H1 (cell line): Measurements from ENCODE around the gene ITGB8. TPM values are rescaled to one million over a fixed set of nuclear protein-coding genes. Genes with fewer than 3 reads are reported as not detected.

Source experiments
- CTCF ChIA-PET: fragments of 300-600 bp; sonication (Branson Sonifier 250); formaldehyde crosslinking; loops from one replicate; lab custom pipeline; 2021; ENCODE audit not compliant: partially characterized antibody; lab: Charles Lee
- POLR2A ChIA-PET: fragments of 300-600 bp; sonication (Branson Sonifier 250); formaldehyde crosslinking; loops from one replicate; lab custom pipeline; 2021; ENCODE audit warnings: inconsistent platforms; ENCODE audit not compliant: partially characterized antibody; lab: Charles Lee
- DNase-seq, 2 experiments: peaks; one replicate each; pipeline versions ENCODE4 v3.0.0 to v3.0.0-alpha.2; 2010 to 2022; ENCODE audit warnings: low spot score in 2 of 2, low read depth in 1 of 2, mixed read lengths in 1 of 2
- FAIRE-seq: peaks from 2 replicates; lab custom pipeline; 2011; peaks lifted over from hg19 to GRCh38; lab: Jason Lieb, UNC
- H2AFZ ChIP-seq: 2 replicates; pipeline ENCODE4 v1.8.1; 2012; ENCODE audit warnings: low read length, inconsistent platforms
- H2AK5ac ChIP-seq: 2 replicates; pipeline ENCODE4 v1.6.1; 2013; ENCODE audit warnings: low read depth, low read length
- H2BK120ac ChIP-seq: replicated peaks from 2 replicates; pipeline ENCODE3; 2013; ENCODE audit warnings: low read depth, low read length, inconsistent platforms
- H2BK12ac ChIP-seq: 2 replicates; pipeline ENCODE4 v1.6.1; 2013; ENCODE audit warnings: low read depth, low read length
- H2BK15ac ChIP-seq: 2 replicates; pipeline ENCODE4 v1.6.1; 2013; ENCODE audit warnings: low read length
- H2BK20ac ChIP-seq: 2 replicates; pipeline ENCODE4 v1.6.1; 2013; ENCODE audit warnings: low read length
- H2BK5ac ChIP-seq: 2 replicates; pipeline ENCODE4 v1.6.1; 2013; ENCODE audit warnings: low read depth, low read length
- H3K14ac ChIP-seq: 2 replicates; pipeline ENCODE4 v1.6.1; 2013; ENCODE audit warnings: inconsistent platforms; ENCODE audit not compliant: insufficient read length
- H3K18ac ChIP-seq: 2 replicates; pipeline ENCODE4 v1.6.1; 2013; ENCODE audit warnings: low read length; ENCODE audit errors: extremely low read depth
- H3K23ac ChIP-seq: 2 replicates; pipeline ENCODE4 v1.6.1; 2013; ENCODE audit warnings: inconsistent platforms; ENCODE audit not compliant: insufficient read length
- H3K23me2 ChIP-seq: 2 replicates; pipeline ENCODE4 v1.6.1; 2013; ENCODE audit warnings: low read depth, low read length
- H3K27ac ChIP-seq: 2 replicates; pipeline ENCODE4 v1.6.1; 2011; ENCODE audit warnings: low read depth, low read length, inconsistent platforms
- H3K27me3 ChIP-seq, 4 experiments: replicated peaks in 1 of 4; 1 replicate in 1 of 4; 2 replicates in 3 of 4; pipeline versions ENCODE4 v1.6.1 to v1.8.1; 2011 to 2013; ENCODE audit warnings: low read length in 3 of 4, mild to moderate bottlenecking in 3 of 4, inconsistent platforms in 2 of 4, mixed read lengths in 2 of 4, moderate library complexity in 1 of 4; ENCODE audit not compliant: control insufficient read depth in 3 of 4, insufficient read depth in 3 of 4; ENCODE audit errors: extremely low read depth in 1 of 4
- H3K36me3 ChIP-seq, 4 experiments: 2 replicates each; pipeline versions ENCODE4 v1.6.1 to v1.8.1; 2011 to 2013; ENCODE audit warnings: mild to moderate bottlenecking in 4 of 4, low read length in 3 of 4, moderate library complexity in 2 of 4, control low read depth in 1 of 4, inconsistent platforms in 1 of 4; ENCODE audit not compliant: insufficient read depth in 4 of 4, control insufficient read depth in 2 of 4
- H3K4ac ChIP-seq: replicated peaks from 2 replicates; pipeline ENCODE3; 2013; ENCODE audit warnings: low read length, low read depth, mixed read lengths, inconsistent platforms; ENCODE audit not compliant: insufficient read length
- H3K4me1 ChIP-seq, 4 experiments: replicated peaks in 1 of 4; 1 replicate in 1 of 4; 2 replicates in 3 of 4; pipeline versions ENCODE4 v1.6.1 to v1.8.1; 2011 to 2013; ENCODE audit warnings: low read length in 3 of 4, inconsistent platforms in 2 of 4, mixed read lengths in 1 of 4; ENCODE audit not compliant: insufficient read depth in 4 of 4, control insufficient read depth in 3 of 4
- H3K4me2 ChIP-seq, 2 experiments: 2 replicates each; pipeline versions ENCODE4 v1.6.1 to v1.8.1; 2011 to 2013; ENCODE audit warnings: low read depth in 2 of 2, low read length in 2 of 2, control low read depth in 1 of 2, inconsistent platforms in 1 of 2, mild to moderate bottlenecking in 1 of 2; ENCODE audit not compliant: insufficient read depth in 1 of 2
- H3K4me3 ChIP-seq, 4 experiments: fragments of 200-600, 300-600 bp in 1 of 4; sonication (generic), shearing (Covaris generic), sonication (Bioruptor Twin) in 1 of 4; 2 replicates each; pipeline versions ENCODE4 v1.5.1 to v1.8.1; 2011 to 2016; ENCODE audit warnings: low read length in 4 of 4, low read depth in 3 of 4, control low read depth in 2 of 4, inconsistent platforms in 2 of 4, mild to moderate bottlenecking in 2 of 4, mixed read lengths in 1 of 4, moderate library complexity in 1 of 4; ENCODE audit not compliant: insufficient read depth in 2 of 4; ENCODE audit errors: extremely low read depth in 1 of 4
- H3K56ac ChIP-seq: replicated peaks from 2 replicates; pipeline ENCODE3; 2013; ENCODE audit warnings: low read depth, mild to moderate bottlenecking, mixed read lengths, low read length, inconsistent platforms; ENCODE audit not compliant: insufficient read length
- H3K79me1 ChIP-seq: 2 replicates; pipeline ENCODE4 v1.6.1; 2013; ENCODE audit warnings: low read depth, low read length, control low read depth
- H3K79me2 ChIP-seq, 2 experiments: 2 replicates each; pipeline versions ENCODE4 v1.6.1 to v1.8.1; 2012 to 2013; ENCODE audit warnings: low read length in 2 of 2, mild to moderate bottlenecking in 2 of 2, inconsistent platforms in 1 of 2; ENCODE audit not compliant: insufficient read depth in 2 of 2, control insufficient read depth in 1 of 2
- H3K9ac ChIP-seq, 4 experiments: replicated peaks in 1 of 4; 1 replicate in 1 of 4; 2 replicates in 3 of 4; pipeline versions ENCODE4 v1.6.1 to v1.8.1; 2011 to 2013; ENCODE audit warnings: low read depth in 3 of 4, low read length in 3 of 4, control low read depth in 2 of 4, mild to moderate bottlenecking in 2 of 4, moderate library complexity in 2 of 4, inconsistent platforms in 1 of 4; ENCODE audit errors: extremely low read depth in 1 of 4
- H3K9me3 ChIP-seq, 2 experiments: 2 replicates each; pipeline versions ENCODE4 v1.6.1 to v1.8.1; 2012 to 2013; ENCODE audit warnings: mild to moderate bottlenecking in 2 of 2, moderate library complexity in 2 of 2, control low read depth in 1 of 2, inconsistent platforms in 1 of 2, low read depth in 1 of 2, low read length in 1 of 2, mixed read lengths in 1 of 2; ENCODE audit not compliant: insufficient read depth in 2 of 2
- H4K20me1 ChIP-seq, 2 experiments: replicated peaks in 1 of 2; 2 replicates each; pipeline versions ENCODE3 to v1.8.1; 2011 to 2013; ENCODE audit warnings: inconsistent platforms in 2 of 2, low read length in 2 of 2, mild to moderate bottlenecking in 1 of 2; ENCODE audit not compliant: insufficient read depth in 2 of 2, control insufficient read depth in 1 of 2
- H4K5ac ChIP-seq: 2 replicates; pipeline ENCODE4 v1.6.1; 2013; ENCODE audit warnings: low read length, low read depth, mixed read lengths, inconsistent platforms; ENCODE audit not compliant: insufficient read length
- H4K8ac ChIP-seq: 2 replicates; pipeline ENCODE4 v1.8.0; 2013; ENCODE audit warnings: mild to moderate bottlenecking, moderate library complexity, low read length, inconsistent platforms; ENCODE audit not compliant: insufficient read depth; ENCODE audit errors: extremely low read depth
- H4K91ac ChIP-seq: replicated peaks from 2 replicates; pipeline ENCODE3; 2013; ENCODE audit warnings: low read length, mixed read lengths, inconsistent platforms; ENCODE audit not compliant: insufficient read length
- BACH1 ChIP-seq: IDR thresholded peaks from 2 replicates; pipeline ENCODE4 v1.6.1; 2012; ENCODE audit warnings: low read length, improper control_type of control experiment
- CBX8 ChIP-seq: fragments of 300-800, 300-1000 bp; sonication (generic); IDR thresholded peaks from 2 replicates; pipeline ENCODE4 v1.7.1; 2016; ENCODE audit warnings: low read depth, low read length, borderline replicate concordance
- CEBPB ChIP-seq: IDR thresholded peaks from 2 replicates; pipeline ENCODE4 v1.6.1; 2012; ENCODE audit warnings: low read depth, low read length
- FOSL1 ChIP-seq: IDR thresholded peaks from 2 replicates; pipeline ENCODE4 v1.6.1; 2011; ENCODE audit warnings: mild to moderate bottlenecking, low read depth, low read length, moderate library complexity; ENCODE audit not compliant: insufficient read depth
- RFX5 ChIP-seq: IDR thresholded peaks from 2 replicates; pipeline ENCODE4 v1.6.1; 2011; ENCODE audit warnings: low read depth, low read length, improper control_type of control experiment, borderline replicate concordance
- SIN3A ChIP-seq, 2 experiments: IDR thresholded peaks in 1 of 2; conservative IDR thresholded peaks in 1 of 2; 2 replicates each; pipeline ENCODE4 v1.6.1; 2011 to 2012; ENCODE audit warnings: low read length in 2 of 2, improper control_type of control experiment in 1 of 2, low read depth in 1 of 2, mild to moderate bottlenecking in 1 of 2
- TAF1 ChIP-seq: IDR thresholded peaks from 2 replicates; pipeline ENCODE4 v1.6.1; 2011; ENCODE audit warnings: mild to moderate bottlenecking, low read depth, low read length
- WGBS, 2 experiments: shearing (Covaris generic) in 1 of 2; methylation state at CpG; one replicate each; pipeline versions ENCODE4 v1.1.6 to v1.1.7; 2013 to 2015; ENCODE audit warnings: low lambda C conversion rate in 2 of 2, mixed read lengths in 2 of 2, inconsistent platforms in 1 of 2, low coverage in 1 of 2, missing lambda C conversion rate in 1 of 2; ENCODE audit not compliant: insufficient replicate concordance in 2 of 2, insufficient coverage in 1 of 2, insufficient read length in 1 of 2; ENCODE audit errors: extremely low coverage in 1 of 2, missing lambda C conversion rate in 1 of 2; 5-methylcytosine and 5-hydroxymethylcytosine counted together
- polyA plus RNA-seq, 7 experiments: library from polyadenylated mRNA; depleted of rRNA in 3 of 7; stranded (reverse) in 5 of 7; unstranded in 2 of 7; fragments of >200 nt in 5 of 7; fragments of 200-250 nt in 2 of 7; gene quantifications; 1 replicate in 5 of 7; 2 replicates in 1 of 7; 4 replicates in 1 of 7; pipeline versions ENCODE4 v1.2.1 to v1.2.3, GENCODE V29; 2011 to 2013; ENCODE audit warnings: missing spikeins in 2 of 7, mixed read lengths in 2 of 7
- total RNA-seq: library from RNA; stranded (reverse); fragmentation: NEBNext Ultra II Directional; extraction: Animal tissue kit (Norgen Biotek cat#: 25700); gene quantifications from 2 replicates; pipeline ENCODE4 v1.2.1, GENCODE V29; 2021
- TF ChIP-seq, protein P1 (sequence below): IDR thresholded peaks from 2 replicates; pipeline ENCODE4 v1.6.1; 2011; ENCODE audit warnings: low read length, improper control_type of control experiment

Gene ITGB8
- total and polyA plus RNA-seq, 2 of the 8 experiments (the other 6 are each of a cell fraction or from before 2014, with no cell fraction given) = 1.2 to 3.6 TPM

DNA sequence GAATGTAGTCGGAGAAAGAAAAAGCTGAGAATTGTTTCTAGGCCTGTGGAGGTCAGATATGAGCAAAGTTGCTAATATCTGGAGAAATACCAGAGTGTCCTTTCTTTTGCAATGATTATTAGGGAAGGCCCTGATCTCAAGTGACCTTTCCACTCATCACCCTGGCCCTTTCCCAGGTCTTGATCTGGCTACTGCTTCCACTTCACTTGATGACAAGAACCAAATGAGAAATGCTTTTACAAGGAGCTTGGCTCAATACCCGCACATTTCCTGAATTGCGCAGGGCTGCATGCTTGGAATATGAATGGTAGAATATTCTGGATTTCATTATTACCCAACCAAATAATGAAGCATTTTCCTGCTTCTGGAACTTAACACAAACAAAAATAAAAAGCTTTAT, 104.6 kb downstream of the ITGB8 start:
- Histone ChIP-seq H3K4ac (no peak overlapping the region), H3K27ac (no peak overlapping the region), H2AFZ (no peak overlapping the region), H3K79me1 (no peaks in the 10 kb centered on the region), H3K18ac (no peak overlapping the region), H2BK120ac (no peak overlapping the region), H4K91ac (no peak overlapping the region), H3K4me3 (no peak overlapping the region), H3K9ac (no peak overlapping the region), H2AK5ac (no peak overlapping the region), H4K5ac (no peak overlapping the region), H3K4me1 (no peaks in the 10 kb centered on the region), H4K8ac (no peak overlapping the region), H3K14ac (no peak overlapping the region), H3K79me2 (no peaks in the 10 kb centered on the region), H2BK5ac (no peak overlapping the region), H4K20me1 (no peaks in the 10 kb centered on the region), H3K4me2 (no peak overlapping the region), H2BK15ac (no peak overlapping the region), H3K27me3 (no peaks in the 10 kb centered on the region), H3K23ac (no peak overlapping the region), H3K9me3 (no peaks in the 10 kb centered on the region), H3K23me2 (no peaks in the 10 kb centered on the region), H3K36me3 (no peaks in the 10 kb centered on the region), H2BK12ac (no peak overlapping the region), H3K56ac (no peak overlapping the region), H2BK20ac (no peak overlapping the region)
- ChIA-PET CTCF (interaction anchor here (0.6 kb wide), 2 partner anchors 20 to 112 kb away, joined by 3 to 4 read pairs; no protein-coding TSS in a partner anchor), POLR2A (no interaction called here)
- FAIRE-seq (no peak), DNase-seq (no peak)
- 85% methylated on average over 3 of the region's 3 CpGs; no CpG with 5 or more reads in 1 of the 2 experiments for WGBS, 2 experiments
- TF ChIP-seq CBX8 = no peak
- no peak for TF ChIP-seq BACH1
- TF ChIP-seq FOSL1 = no peak
- no peak for TF ChIP-seq CEBPB
- no peak for TF ChIP-seq RFX5
- TF ChIP-seq, protein P1, sequence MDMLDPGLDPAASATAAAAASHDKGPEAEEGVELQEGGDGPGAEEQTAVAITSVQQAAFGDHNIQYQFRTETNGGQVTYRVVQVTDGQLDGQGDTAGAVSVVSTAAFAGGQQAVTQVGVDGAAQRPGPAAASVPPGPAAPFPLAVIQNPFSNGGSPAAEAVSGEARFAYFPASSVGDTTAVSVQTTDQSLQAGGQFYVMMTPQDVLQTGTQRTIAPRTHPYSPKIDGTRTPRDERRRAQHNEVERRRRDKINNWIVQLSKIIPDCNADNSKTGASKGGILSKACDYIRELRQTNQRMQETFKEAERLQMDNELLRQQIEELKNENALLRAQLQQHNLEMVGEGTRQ = no peak
- TF ChIP-seq SIN3A (conservative IDR thresholded peaks at IDR 0.05 in 1 of 2, IDR thresholded peaks at IDR 0.05 in 1 of 2; ENCODE audit: low read depth in 1 of 2, low read length in 2 of 2) = no peak
- TF ChIP-seq TAF1 = no peak
